DMS53 (cell line): ENCODE results near the gene PRICKLE4.
"Not testable (repeated sequence)": the region's sequence is repeated elsewhere in the genome, so short reads cannot be mapped to it uniquely, and the experiment has no call there.

Experiments used
- DNase-seq: peaks from one replicate; lab custom pipeline; 2025; lab: John Stamatoyannopoulos, UW

The PRICKLE4 gene

DNA sequence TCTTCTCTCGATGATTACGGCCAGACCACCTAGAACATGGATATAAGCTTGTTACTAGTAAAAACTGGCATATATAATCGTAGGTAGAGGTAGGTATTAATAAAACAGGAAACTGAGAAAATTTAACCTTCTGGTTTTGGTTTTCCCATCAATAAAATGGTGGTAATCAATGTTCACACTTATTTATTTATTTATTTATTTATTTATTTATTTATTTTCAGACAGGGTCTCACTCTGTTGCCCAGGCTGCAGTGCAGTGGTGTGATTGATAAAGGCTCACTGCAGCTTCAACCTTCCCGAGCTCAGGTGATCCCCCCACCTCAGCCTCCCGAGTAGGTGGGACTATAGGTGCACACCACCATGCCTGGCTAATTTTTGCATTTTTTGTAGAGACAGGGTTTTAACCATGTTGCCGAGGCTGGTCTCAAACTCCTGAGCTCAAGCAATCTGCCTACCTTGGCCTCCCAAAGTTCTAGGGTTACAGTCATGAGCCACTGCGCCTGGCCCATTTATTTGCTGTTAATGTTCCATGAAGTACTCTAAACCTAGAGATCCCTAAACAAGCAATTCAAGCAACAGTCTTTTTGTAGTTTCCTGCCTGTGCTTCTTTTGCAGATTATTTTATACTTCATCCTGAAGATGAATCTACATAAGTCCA is 18.4 kb downstream of the PRICKLE4 start:
- no peak for DNase-seq

GRCh38 chr6:41799559-41799911 is 19.0 kb downstream of the PRICKLE4 start:
- no peak for DNase-seq

- DNase-seq, result peak; percentile 42
Observed at GRCh38 chr6:41801380-41801779, 20.8 kb downstream of the PRICKLE4 start.

DNA sequence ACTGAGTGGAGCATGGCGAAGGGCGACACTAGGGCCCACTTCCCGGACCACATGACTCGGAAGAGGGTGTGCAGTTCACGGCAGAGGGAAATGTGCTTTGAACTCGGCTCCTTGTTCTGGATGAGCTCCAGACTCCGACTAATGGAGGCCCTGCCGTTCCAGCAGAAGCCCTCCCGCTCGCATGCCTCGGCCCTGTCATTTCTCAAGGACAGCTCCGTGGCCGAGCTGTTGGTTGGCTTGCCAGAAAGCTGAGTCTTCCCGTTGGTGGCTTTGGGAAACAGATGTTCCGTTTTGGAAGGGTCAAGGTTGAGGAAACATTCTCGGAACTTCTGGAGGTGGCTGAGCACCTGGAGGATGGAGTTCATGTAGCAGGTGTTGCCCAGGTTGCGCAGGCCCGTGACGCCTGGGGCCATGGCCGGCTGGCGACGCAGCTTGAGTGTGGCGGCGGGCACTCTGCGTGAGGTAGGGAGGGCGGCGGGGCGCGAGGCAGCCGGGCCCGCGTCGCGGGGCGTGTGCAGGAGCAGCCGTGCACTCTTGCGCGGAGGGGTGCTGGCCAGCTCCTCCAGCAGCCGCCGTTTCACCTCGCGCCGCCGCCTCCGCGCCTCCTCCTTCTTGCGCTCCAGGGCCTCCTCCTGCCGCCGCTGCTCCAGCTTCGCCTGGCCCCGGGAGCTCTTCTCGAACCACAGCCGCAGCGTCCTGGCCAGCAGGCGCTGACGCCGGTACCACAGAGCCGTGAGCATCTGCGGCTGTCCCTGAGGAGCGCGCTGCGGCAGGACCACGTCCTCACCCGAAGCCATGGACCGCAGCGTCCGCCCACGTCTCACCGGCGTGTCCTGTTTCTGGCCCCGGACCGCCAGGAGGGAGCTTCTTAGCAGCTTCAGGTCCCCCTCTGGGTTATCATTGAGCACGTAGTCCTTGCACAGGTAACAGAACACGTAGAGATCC is 25.5 kb downstream of the PRICKLE4 start:
- no peak for DNase-seq

DNA sequence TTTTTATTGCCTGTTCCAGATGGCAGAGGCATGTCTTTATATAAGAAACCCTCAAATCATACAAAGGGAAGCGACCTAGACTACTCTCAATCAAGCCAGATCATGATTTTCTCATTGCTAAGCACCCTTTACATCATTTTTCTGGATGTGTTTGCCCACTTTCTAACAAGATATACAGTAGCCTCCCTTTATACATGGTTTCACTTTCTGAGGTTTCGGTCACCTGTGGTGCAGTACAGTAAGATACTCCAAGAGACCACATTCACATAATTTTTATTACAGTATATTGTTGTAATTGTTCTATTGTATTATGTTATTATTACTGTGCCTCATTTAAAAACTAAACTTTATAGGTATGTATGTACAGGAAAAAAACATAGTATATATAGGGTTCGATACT is 30.5 kb downstream of the PRICKLE4 start:
- no peak for DNase-seq

- DNase-seq, result not testable (repeated sequence)
Observed at GRCh38 chr6:41811946-41812345, 31.4 kb downstream of the PRICKLE4 start.

GRCh38 chr6:41813469-41813868 is 32.9 kb downstream of the PRICKLE4 start:
- DNase-seq, result no peak

DNA sequence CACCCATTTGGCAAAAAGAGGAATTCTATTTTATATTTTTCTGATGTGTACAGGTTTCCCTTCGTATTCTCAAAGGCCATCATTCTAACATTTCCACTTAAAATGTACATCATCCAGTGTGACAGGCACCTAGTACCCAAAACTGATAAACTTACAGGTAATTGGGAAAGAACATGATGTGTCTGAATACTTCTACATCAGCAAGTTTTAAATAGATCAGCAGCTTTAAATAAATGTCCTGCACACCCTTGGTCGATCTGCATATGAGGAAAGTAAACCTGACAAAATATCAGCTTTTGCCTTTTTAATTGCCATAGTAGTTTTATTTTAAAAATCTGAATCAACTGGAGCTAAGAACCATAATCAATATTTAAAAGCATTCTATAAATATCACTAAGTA is 33.4 kb downstream of the PRICKLE4 start:
- DNase-seq, result no peak

DNA sequence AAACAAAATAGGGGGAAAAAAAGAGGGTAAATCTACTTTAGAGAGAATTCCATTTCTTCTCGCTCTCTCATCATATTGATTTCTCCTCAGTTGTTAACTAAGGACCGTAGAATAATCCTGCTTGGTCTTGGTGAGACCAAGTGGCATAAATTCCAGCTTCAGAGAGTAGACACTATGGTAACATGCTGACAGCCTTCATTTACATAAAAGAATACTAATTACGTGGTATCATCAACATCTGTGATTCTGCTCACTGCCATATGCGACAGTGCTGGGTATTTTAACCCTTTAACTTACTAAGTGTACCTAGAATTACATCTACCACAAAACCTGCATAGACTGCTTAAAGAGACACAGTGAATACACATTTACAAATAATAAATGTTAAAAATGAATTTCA is 34.0 kb downstream of the PRICKLE4 start:
- DNase-seq, result no peak

- no peak for DNase-seq
Observed at GRCh38 chr6:41815587-41815986, 35.0 kb downstream of the PRICKLE4 start.

DNA sequence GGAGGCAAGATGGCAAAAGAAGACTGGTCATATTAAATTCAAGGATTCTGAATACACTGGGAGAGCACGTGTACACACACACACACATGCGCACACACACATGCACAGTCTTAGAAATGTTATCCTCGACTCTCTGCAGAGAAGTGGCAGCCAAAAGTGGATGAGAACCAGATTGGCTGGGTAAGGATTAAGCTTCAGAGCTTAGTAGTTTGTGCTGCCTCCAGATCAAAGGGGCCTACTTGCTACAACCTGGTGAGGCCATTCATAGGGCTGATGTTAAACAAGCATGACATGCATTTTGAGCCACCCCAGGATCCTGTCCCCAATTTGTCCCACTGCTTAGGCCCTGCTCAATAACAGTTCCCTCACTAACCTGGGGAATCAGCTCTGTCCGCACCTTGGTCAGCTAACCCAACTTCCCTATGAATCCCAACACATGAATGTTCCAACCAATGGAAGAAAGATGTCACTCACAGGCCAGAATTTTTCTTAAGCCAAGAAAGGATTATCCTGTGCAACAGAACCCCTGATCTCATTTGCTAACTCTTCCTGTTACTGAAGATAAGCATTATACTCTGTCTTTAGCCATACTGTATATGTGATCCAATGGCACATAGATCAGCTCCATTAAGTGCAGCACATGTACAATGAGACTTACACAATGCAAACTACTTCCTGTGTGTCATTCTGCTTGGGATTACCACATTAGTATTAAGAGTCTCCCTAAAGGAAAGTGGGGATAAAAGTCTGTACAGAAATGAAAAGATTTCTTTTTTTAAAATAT is 37.9 kb downstream of the PRICKLE4 start:
- DNase-seq, result no peak

DNA sequence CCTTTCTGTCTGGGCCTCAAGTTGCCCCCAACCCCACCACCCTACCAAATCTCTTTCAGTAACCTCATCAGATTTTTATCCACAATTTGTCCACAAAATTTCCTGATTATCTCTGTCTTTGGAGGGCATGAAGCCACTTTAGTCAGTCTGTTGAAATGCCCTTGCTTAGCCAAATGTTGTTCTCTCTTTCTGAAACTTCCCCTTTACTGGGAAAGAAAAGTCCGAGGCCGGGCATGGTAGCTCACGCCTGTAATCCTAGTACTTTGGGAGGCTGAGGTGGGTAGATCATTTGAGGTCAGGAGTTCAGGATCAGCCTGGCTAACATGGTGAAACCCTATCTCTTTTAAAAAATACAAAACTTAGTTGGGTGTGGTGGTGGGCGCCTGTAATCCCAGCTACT is 40.7 kb downstream of the PRICKLE4 start:
- DNase-seq, result no peak

DNA sequence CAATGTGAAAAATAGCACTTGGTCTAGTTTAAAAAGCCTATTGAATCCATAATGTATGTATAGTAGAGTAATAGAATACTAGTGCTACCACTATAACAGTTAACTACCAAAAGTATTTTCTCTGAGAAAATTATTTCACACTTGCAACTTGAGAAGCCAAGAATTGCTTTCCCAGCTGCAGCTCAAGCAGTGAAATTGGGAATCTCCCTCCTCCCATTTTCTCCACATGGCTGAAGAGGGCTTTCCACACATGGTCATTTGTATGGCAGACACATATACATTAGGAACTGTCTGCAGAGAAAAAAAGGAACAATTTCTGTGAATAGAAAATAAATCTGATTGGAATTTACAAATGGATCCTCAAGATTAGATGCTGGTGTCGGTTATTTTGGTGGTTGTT is 41.4 kb downstream of the PRICKLE4 start:
- DNase-seq, result no peak

DNA sequence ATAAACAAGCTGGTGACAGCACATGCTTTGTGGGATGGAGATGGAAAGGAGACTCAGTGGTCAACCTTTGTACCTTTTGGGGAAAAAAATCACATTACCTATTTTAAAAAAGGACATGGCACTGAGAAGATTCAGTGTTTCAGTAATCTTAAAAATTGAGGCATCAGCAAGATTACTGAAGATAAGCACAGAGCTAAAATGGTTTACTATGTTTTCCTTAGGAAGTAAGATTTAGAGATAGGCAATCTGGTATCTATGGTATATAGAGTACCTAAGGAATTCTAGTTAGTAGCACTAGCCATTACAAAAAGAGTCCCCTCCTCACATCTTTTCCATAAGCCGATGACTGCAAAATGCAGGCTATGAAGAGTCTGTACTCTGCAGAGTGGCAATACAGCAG is 42.6 kb downstream of the PRICKLE4 start:
- DNase-seq, result no peak

- DNase-seq, result peak; percentile 81
Observed at GRCh38 chr6:41824571-41825569, 44.3 kb downstream of the PRICKLE4 start.

GRCh38 chr6:41826343-41827022 is 45.9 kb downstream of the PRICKLE4 start:
- DNase-seq, result no peak

DNA sequence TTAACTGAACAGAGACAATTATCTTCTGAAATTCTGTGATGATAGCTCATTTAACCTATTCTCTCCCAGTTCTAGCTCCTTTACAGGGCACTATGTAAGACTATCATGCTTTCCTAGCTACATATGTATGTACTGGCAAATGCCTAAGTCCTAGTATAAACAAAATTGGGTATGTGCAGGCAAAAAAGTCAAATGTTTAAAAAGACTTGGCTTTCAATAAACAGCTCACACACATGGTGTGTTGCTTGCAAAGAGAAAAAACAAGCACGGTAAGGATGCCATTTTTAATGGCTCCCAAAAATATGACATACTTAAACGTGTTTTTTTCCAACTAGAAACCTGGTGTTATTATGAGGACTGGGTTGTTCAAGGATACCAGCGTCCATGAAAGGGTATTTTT is 51.7 kb downstream of the PRICKLE4 start:
- DNase-seq, result no peak

- DNase-seq, result no peak
Observed at GRCh38 chr6:41836022-41836659, 55.6 kb downstream of the PRICKLE4 start.

GRCh38 chr6:41836660-41837052 is 56.1 kb downstream of the PRICKLE4 start:
- DNase-seq, result no peak
